ENCODE measurements around the gene USF1. TPM values are rescaled to one million over a fixed set of nuclear protein-coding genes. Genes with fewer than 3 reads are reported as not detected.

USF1 gene
- total and polyA plus RNA-seq, 2 experiments from 2014 or later: 11.9 to 85.1 TPM

- no peaks in the 10 kb centered on the region for H3K9me3 ChIP-seq (ENCODE audit: low read depth)
- H3K4me3 ChIP-seq: no peak overlapping the region
- H3K27ac ChIP-seq: peak overlapping the region; percentile 99
- no peak for TF ChIP-seq EZH2 (IDR thresholded peaks at IDR 0.05; ENCODE audit: borderline replicate concordance)
- no peak for TF ChIP-seq EZH2phosphoT487 (IDR thresholded peaks at IDR 0.05; ENCODE audit: low read depth, severe bottlenecking, unreplicated experiment)
- no peak for TF ChIP-seq CTCF (IDR thresholded peaks at IDR 0.05; ENCODE audit: poor library complexity)
- no peak for DNase-seq (ENCODE audit: low spot score)
- H3K36me3 ChIP-seq (replicated peaks; ENCODE audit: insufficient read depth, low read depth): no peaks in the 10 kb centered on the region
- H3K79me2 ChIP-seq: peaks cover 83% of the 10 kb centered on the region
- no peaks in the 10 kb centered on the region for H3K27me3 ChIP-seq
- peaks cover 57% of the 10 kb centered on the region for H3K4me1 ChIP-seq (ENCODE audit: insufficient read depth)
- H3K4me2 ChIP-seq: peak overlapping the region; percentile 60
- no peak overlapping the region for H2AFZ ChIP-seq
- no peaks in the 10 kb centered on the region for H3K9me2 ChIP-seq (replicated peaks; ENCODE audit: insufficient read depth)
- H4K20me1 ChIP-seq (ENCODE audit: insufficient read depth, poor library complexity, severe bottlenecking): peaks cover 14% of the 10 kb centered on the region
These were observed 32.7 kb downstream of the USF1 start for GRCh38 chr1:161013131-161013487.

GRCh38 chr1:161012420-161012819 lies 33.4 kb downstream of the USF1 start:
- Histone ChIP-seq H3K79me2 (peaks cover 83% of the 10 kb centered on the region), H3K27ac (peak overlapping the region; percentile 99), H3K4me1 (ENCODE audit: insufficient read depth) (peaks cover 55% of the 10 kb centered on the region), H4K20me1 (ENCODE audit: insufficient read depth, poor library complexity, severe bottlenecking) (peaks cover 20% of the 10 kb centered on the region), H3K27me3 (no peaks in the 10 kb centered on the region), H3K36me3 (replicated peaks; ENCODE audit: insufficient read depth, low read depth) (no peaks in the 10 kb centered on the region), H3K9me3 (ENCODE audit: low read depth) (no peaks in the 10 kb centered on the region), H3K4me2 (peak overlapping the region; percentile 60), H3K9me2 (replicated peaks; ENCODE audit: insufficient read depth) (no peaks in the 10 kb centered on the region), H2AFZ (no peak overlapping the region), H3K4me3 (no peak overlapping the region)
- 97% methylated on average over 3 of the region's 3 CpGs for WGBS (ENCODE audit: low lambda C conversion rate, missing lambda C conversion rate)
- no peak for TF ChIP-seq EZH2phosphoT487 (IDR thresholded peaks at IDR 0.05; ENCODE audit: low read depth, severe bottlenecking, unreplicated experiment)
- no peak for DNase-seq (ENCODE audit: low spot score)

GRCh38 chr1:161009602-161010211 lies 36.1 kb downstream of the USF1 start:
- peaks cover 43% of the 10 kb centered on the region for H3K4me1 ChIP-seq (ENCODE audit: insufficient read depth)
- WGBS (ENCODE audit: low lambda C conversion rate, missing lambda C conversion rate): 64% methylated on average over 7 of the region's 7 CpGs
- peaks cover 90% of the 10 kb centered on the region for H3K79me2 ChIP-seq

More at GRCh38 chr1:161009602-161010211, 36.1 kb downstream of the USF1 start:
- no peak overlapping the region for H2AFZ ChIP-seq
- no peaks in the 10 kb centered on the region for H3K36me3 ChIP-seq (replicated peaks; ENCODE audit: insufficient read depth, low read depth)
- no peaks in the 10 kb centered on the region for H3K9me3 ChIP-seq (ENCODE audit: low read depth)
- H3K27me3 ChIP-seq: no peaks in the 10 kb centered on the region
- no peak overlapping the region for H3K4me3 ChIP-seq
- peak overlapping the region; percentile 59 for H3K27ac ChIP-seq
- H3K9me2 ChIP-seq (replicated peaks; ENCODE audit: insufficient read depth): no peaks in the 10 kb centered on the region
- H3K4me2 ChIP-seq: peak overlapping the region; percentile 20
- H4K20me1 ChIP-seq (ENCODE audit: insufficient read depth, poor library complexity, severe bottlenecking): peaks cover 44% of the 10 kb centered on the region
- no peak for DNase-seq (ENCODE audit: low spot score)
- TF ChIP-seq EZH2phosphoT487 (IDR thresholded peaks at IDR 0.05; ENCODE audit: low read depth, severe bottlenecking, unreplicated experiment) (no peak), CTCF (IDR thresholded peaks at IDR 0.05; ENCODE audit: poor library complexity) (no peak), EZH2 (IDR thresholded peaks at IDR 0.05; ENCODE audit: borderline replicate concordance) (no peak)

All from hepatocyte (in vitro differentiated cells).